ENCODE data around the gene PLCB1. TPM values are rescaled to one million over a fixed set of nuclear protein-coding genes. Genes with fewer than 3 reads are reported as not detected.

PLCB1 gene
- total RNA-seq, 1 donor from 2014 or later, result 10.7 TPM

GRCh38 chr20:8356806-8357205, 224.7 kb downstream of the PLCB1 start:
- no peak for FAIRE-seq
- no peak overlapping the region for H3K27ac ChIP-seq (ENCODE audit: low read depth, low read length)
- TF ChIP-seq EZH2 (IDR thresholded peaks at IDR 0.05; ENCODE audit: insufficient read depth, low read length) (no peak), CTCF (IDR thresholded peaks at IDR 0.05; ENCODE audit: insufficient read depth, low read depth, low read length) (no peak)
- H4K20me1 ChIP-seq (ENCODE audit: insufficient read depth, low read length), result no peaks in the 10 kb centered on the region
- no peaks in the 10 kb centered on the region for H3K9me3 ChIP-seq (ENCODE audit: insufficient read depth, low read depth, low read length)
- H3K36me3 ChIP-seq (ENCODE audit: insufficient read depth, low read length), result no peaks in the 10 kb centered on the region
- H3K4me2 ChIP-seq (ENCODE audit: low read length), result no peak overlapping the region
- no peak overlapping the region for H3K9ac ChIP-seq (ENCODE audit: low read length)
- DNase-seq (ENCODE audit: low read depth), result no peak
- H3K9me3 Mint-ChIP-seq (ENCODE audit: unreplicated experiment), result no peaks in the 10 kb centered on the region
- H3K4me3 Mint-ChIP-seq (ENCODE audit: unreplicated experiment), result no peak overlapping the region
- H3K27me3 ChIP-seq (ENCODE audit: insufficient read depth, low read length), result no peaks in the 10 kb centered on the region
- no peaks in the 10 kb centered on the region for H3K27me3 Mint-ChIP-seq (ENCODE audit: low read depth, unreplicated experiment)
- no peaks in the 10 kb centered on the region for H3K36me3 Mint-ChIP-seq (ENCODE audit: low read depth, unreplicated experiment)
- H2AFZ ChIP-seq (ENCODE audit: low read depth, low read length), result no peak overlapping the region
- H3K79me2 ChIP-seq (ENCODE audit: insufficient read depth, low read length), result no peaks in the 10 kb centered on the region
- H3K4me3 ChIP-seq (ENCODE audit: insufficient read depth, low read depth, low read length), result no peak overlapping the region
- no peaks in the 10 kb centered on the region for H3K4me1 ChIP-seq (ENCODE audit: insufficient read depth, low read length)
- H3K4me1 Mint-ChIP-seq (ENCODE audit: low read depth, unreplicated experiment), result peaks cover 4% of the 10 kb centered on the region
- no peak overlapping the region for H3K27ac Mint-ChIP-seq (ENCODE audit: unreplicated experiment)

GRCh38 chr20:8357703-8358102, 225.6 kb downstream of the PLCB1 start:
- TF ChIP-seq EZH2 (IDR thresholded peaks at IDR 0.05; ENCODE audit: insufficient read depth, low read length), result no peak
- no peak for TF ChIP-seq CTCF (IDR thresholded peaks at IDR 0.05; ENCODE audit: insufficient read depth, low read depth, low read length)
- FAIRE-seq, result no peak
- Histone ChIP-seq H3K4me3 (ENCODE audit: insufficient read depth, low read depth, low read length) (no peak overlapping the region), H2AFZ (ENCODE audit: low read depth, low read length) (no peak overlapping the region), H3K4me1 (ENCODE audit: insufficient read depth, low read length) (no peaks in the 10 kb centered on the region), H3K9me3 (ENCODE audit: insufficient read depth, low read depth, low read length) (no peaks in the 10 kb centered on the region), H4K20me1 (ENCODE audit: insufficient read depth, low read length) (no peaks in the 10 kb centered on the region), H3K79me2 (ENCODE audit: insufficient read depth, low read length) (no peaks in the 10 kb centered on the region), H3K27me3 (ENCODE audit: insufficient read depth, low read length) (no peaks in the 10 kb centered on the region), H3K9ac (ENCODE audit: low read length) (no peak overlapping the region), H3K4me2 (ENCODE audit: low read length) (no peak overlapping the region), H3K27ac (ENCODE audit: low read depth, low read length) (no peak overlapping the region), H3K36me3 (ENCODE audit: insufficient read depth, low read length) (no peaks in the 10 kb centered on the region)
- no peak for DNase-seq (ENCODE audit: low read depth)
- H3K36me3 Mint-ChIP-seq (ENCODE audit: low read depth, unreplicated experiment), result no peaks in the 10 kb centered on the region
- H3K27me3 Mint-ChIP-seq (ENCODE audit: low read depth, unreplicated experiment), result no peaks in the 10 kb centered on the region
- no peak overlapping the region for H3K27ac Mint-ChIP-seq (ENCODE audit: unreplicated experiment)
- H3K9me3 Mint-ChIP-seq (ENCODE audit: unreplicated experiment), result no peaks in the 10 kb centered on the region
- peaks cover 4% of the 10 kb centered on the region for H3K4me1 Mint-ChIP-seq (ENCODE audit: low read depth, unreplicated experiment)
- no peak overlapping the region for H3K4me3 Mint-ChIP-seq (ENCODE audit: unreplicated experiment)

GRCh38 chr20:8360035-8360434, 228.0 kb downstream of the PLCB1 start:
- Histone ChIP-seq H3K4me1 (ENCODE audit: insufficient read depth, low read length) (no peaks in the 10 kb centered on the region), H3K27ac (ENCODE audit: low read depth, low read length) (no peak overlapping the region), H4K20me1 (ENCODE audit: insufficient read depth, low read length) (no peaks in the 10 kb centered on the region), H3K9me3 (ENCODE audit: insufficient read depth, low read depth, low read length) (no peaks in the 10 kb centered on the region), H2AFZ (ENCODE audit: low read depth, low read length) (no peak overlapping the region), H3K9ac (ENCODE audit: low read length) (no peak overlapping the region), H3K36me3 (ENCODE audit: insufficient read depth, low read length) (no peaks in the 10 kb centered on the region), H3K4me3 (ENCODE audit: insufficient read depth, low read depth, low read length) (no peak overlapping the region), H3K79me2 (ENCODE audit: insufficient read depth, low read length) (no peaks in the 10 kb centered on the region), H3K27me3 (ENCODE audit: insufficient read depth, low read length) (no peaks in the 10 kb centered on the region), H3K4me2 (ENCODE audit: low read length) (no peak overlapping the region)
- DNase-seq (ENCODE audit: low read depth) (no peak), FAIRE-seq (no peak)
- H3K9me3 Mint-ChIP-seq (ENCODE audit: unreplicated experiment), result no peaks in the 10 kb centered on the region
- no peaks in the 10 kb centered on the region for H3K36me3 Mint-ChIP-seq (ENCODE audit: low read depth, unreplicated experiment)
- H3K4me3 Mint-ChIP-seq (ENCODE audit: unreplicated experiment), result no peak overlapping the region
- H3K4me1 Mint-ChIP-seq (ENCODE audit: low read depth, unreplicated experiment), result peaks cover 4% of the 10 kb centered on the region
- TF ChIP-seq EZH2 (IDR thresholded peaks at IDR 0.05; ENCODE audit: insufficient read depth, low read length), result no peak
- no peak for TF ChIP-seq CTCF (IDR thresholded peaks at IDR 0.05; ENCODE audit: insufficient read depth, low read depth, low read length)
- H3K27ac Mint-ChIP-seq (ENCODE audit: unreplicated experiment), result no peak overlapping the region
- H3K27me3 Mint-ChIP-seq (ENCODE audit: low read depth, unreplicated experiment), result no peaks in the 10 kb centered on the region

Data from astrocyte (in vitro differentiated cells and primary cell).